GM18507 (cell line): ENCODE data around the gene SH2D7.

Experiments
- DNase-seq: peaks from one replicate; pipeline ENCODE4 v3.0.0; 2011; ENCODE audit warnings: low read depth; ENCODE audit not compliant: insufficient read length; ENCODE audit errors: extremely low spot score
- FAIRE-seq: peaks from 2 replicates; lab custom pipeline; 2011; peaks lifted over from hg19 to GRCh38; lab: Jason Lieb, UNC

The SH2D7 gene

GRCh38 chr15:78076231-78077052 is 15.9 kb upstream of the SH2D7 start:
- FAIRE-seq (no peak), DNase-seq (no peak)

DNA sequence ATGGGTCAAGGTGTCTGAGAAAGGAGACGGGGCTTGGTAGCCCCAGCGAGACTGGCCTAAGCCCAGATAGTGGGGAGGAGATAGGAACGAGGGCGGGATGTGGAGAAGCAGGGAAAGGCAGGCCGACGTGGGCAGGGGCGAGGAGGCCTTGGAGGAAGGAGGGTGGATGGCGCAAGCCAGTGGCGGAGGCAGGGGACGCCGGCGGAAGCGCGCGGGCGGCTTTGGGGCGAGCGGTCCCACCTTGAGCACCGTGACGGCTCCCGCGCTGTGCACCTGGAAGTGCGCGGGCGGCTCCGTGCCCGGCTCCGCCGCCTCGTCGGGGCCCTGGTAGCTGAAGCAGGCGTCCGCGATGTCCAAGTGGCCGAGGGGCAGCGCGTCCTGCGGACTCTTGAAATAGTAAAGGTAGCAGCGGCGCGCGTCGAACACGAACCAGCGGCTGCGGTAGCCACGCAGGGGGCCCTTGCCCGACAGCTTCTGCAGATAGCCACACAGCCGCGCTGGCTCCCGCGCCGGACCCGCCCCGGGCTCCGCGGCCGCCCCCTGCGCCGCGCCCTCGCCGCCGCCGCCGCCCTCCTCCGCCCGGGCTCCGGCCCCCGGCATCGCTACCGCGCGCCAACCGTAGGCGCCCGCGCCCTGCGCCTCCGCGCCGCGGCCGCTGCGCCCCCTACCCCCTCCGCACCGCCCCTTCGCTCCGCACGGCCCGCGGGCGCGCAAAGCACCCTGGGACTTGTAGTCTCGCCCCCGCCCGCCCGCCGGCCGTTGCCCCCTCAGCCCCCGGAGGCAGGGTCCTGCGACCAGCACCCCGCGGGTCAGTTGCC is 15.1 kb upstream of the SH2D7 start, which contains the start of gene TBC1D2B:
Gene TBC1D2B (minus strand): TSS at position 659 of the 818 bp plus-strand sequence. CDS start 59 bp downstream, at position 600.
- DNase-seq = peak; percentile 57

GRCh38 chr15:78077871-78078210 is 14.5 kb upstream of the SH2D7 start:
- DNase-seq = no peak
- FAIRE-seq = no peak

More for the DNA sequence above, 15.1 kb upstream of the SH2D7 start, which contains the start of gene TBC1D2B:
- no peak for FAIRE-seq

- DNase-seq (no peak), FAIRE-seq (no peak)
Measured at GRCh38 chr15:78079298-78080087, 12.9 kb upstream of the SH2D7 start.

DNA sequence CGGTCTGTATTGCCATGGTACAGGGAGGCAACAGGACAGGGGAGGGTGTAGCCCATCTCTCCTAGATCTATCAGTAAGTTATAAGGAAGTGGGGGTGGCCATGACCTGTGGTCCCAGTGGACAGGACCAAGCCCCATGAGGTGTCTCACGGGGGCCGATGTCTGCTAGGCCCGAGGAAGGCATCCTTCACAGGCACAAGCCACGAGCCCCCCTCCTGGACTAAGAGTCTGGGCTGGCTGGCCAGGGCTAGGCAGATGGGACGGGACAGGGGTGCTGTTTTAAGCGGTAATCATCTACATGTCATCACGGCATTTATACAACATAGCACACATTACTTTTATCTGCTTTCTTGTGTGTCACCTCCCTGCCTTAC is 12.3 kb upstream of the SH2D7 start:
- no peak for DNase-seq

DNA sequence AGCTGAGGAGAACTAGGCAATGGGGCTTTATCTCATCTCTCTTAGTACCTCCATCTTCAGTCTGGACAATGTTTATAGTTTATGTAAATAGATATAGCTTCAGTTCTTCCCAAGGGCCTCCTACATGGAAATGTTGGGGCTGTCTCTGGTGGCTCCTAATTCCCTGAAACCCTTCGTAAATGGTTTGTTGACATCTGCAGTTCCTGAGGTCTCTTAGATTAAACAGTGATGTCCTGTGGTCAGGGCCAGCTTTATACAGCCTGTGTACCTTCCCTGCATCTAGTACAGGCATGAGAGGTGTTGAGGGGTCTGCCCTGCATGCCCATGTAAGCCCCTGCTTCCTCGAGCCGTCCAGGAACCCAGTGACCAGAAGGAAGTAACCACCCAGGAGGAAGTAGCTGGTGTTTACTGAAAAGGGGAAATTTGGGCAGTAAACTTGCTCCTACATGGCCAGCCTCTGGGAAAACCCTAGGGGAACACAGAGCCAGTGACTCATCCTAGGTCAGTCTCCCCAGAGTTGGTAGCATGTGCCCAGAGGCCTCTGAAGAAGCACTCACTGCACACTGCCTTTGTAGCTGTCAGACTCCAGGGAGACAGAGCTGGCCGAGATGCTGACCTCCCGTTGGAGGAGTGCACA is 10.1 kb upstream of the SH2D7 start:
- FAIRE-seq (no peak), DNase-seq (no peak)

More for the DNA sequence above, 12.3 kb upstream of the SH2D7 start:
- no peak for FAIRE-seq

DNA sequence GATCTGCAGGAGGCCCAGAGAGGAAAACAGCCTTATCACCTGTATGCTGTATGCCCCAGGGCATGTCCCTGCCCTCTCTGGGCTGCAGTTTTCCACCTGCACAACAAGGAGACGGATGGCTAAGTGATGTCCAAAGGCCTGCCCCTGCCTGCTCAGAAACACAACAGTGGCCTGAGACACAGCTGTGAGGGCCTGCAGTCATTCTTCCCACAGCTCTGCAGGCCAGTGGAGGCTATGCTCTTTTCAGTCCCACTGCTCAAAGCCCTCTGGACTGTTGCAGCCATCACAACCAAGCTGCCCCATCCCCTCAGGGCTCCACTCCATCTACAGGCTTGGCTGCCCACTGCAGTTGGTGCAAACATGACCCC is 9.6 kb upstream of the SH2D7 start:
- FAIRE-seq (no peak), DNase-seq (no peak)

DNA sequence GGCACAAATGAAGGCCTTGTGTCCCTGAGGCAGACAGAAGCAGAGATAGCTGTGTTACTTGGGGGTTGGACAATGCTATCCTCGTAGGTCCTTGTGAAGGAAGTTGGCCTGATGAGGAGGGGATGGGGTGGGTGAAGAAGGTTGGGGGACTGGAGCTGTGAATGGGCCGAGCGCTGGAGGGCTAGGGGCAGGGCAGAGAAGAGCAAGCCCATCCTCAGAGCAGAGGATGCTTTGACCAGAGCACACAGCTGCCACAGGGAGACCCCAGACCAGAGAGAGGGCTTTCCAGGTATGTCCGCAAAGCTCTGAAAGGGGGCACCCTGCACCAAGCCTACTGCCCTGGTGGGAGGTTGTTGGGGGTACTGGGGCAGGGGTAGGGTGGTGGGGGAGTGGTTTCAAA is 9.2 kb upstream of the SH2D7 start:
- DNase-seq = no peak
- FAIRE-seq = no peak

GRCh38 chr15:78083687-78084448 is 8.5 kb upstream of the SH2D7 start:
- FAIRE-seq = no peak
- DNase-seq = no peak

DNA sequence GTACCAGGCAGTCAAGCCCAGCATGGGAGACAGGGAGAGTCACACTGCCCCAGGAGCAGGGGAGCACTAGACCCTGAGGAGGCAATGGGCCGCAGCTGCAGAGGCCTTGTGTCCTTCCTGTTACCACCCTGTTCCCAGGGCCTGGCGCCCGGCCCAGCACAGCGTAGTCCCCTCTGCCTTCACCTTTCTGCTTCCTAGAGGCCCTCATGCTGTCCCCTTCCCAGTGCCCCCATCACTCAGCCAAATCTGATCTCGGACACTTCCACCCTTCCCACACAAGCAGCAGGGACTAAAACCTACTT is 8.0 kb upstream of the SH2D7 start:
- DNase-seq = no peak
- no peak for FAIRE-seq

- FAIRE-seq = no peak
- DNase-seq = no peak
Measured at GRCh38 chr15:78085928-78086327, 6.4 kb upstream of the SH2D7 start.

DNA sequence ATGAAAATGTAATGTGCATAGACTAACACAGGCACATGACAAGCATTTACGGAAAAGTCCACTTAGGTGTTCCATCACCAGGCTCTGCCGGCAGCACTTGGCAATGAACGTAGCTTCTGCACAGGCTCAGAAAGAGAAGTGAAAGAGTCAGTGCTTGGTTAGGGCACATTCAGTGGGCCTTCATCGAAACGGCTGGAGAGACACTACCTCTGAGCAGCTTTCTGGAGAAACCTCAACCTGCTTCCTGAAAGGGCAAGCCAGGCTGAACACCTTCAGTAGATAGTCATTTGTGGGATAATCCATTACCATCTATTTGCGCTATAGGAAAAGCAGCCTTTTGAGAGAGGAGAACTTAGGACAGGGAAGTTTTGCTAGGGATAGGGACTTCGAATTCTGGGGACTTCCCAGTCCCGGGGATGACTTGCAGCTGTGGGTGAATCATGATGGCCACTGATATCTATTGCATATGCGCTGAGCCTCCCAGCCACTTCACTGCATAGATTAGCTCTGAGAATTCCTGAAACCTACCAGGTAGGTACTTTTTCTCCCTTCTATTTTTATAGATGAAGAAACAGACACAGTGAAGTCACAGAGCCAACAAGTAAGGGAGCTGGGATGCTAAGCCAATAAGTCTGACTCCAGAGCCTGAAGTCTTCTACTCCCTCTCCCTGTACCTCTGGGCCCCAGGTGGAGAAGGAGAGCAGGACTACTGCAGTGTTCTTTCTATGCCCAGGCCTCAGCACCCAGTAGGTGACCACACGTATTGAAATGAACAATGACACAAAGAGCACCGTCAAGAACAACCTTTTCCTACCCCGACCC is 4.2 kb upstream of the SH2D7 start:
- FAIRE-seq (peak; percentile 85), DNase-seq (no peak)

- no peak for FAIRE-seq
- no peak for DNase-seq
Measured at GRCh38 chr15:78088773-78089080, 3.6 kb upstream of the SH2D7 start.

- no peak for DNase-seq
- FAIRE-seq = no peak
Measured at GRCh38 chr15:78090422-78091063, 1.8 kb upstream of the SH2D7 start.

DNA sequence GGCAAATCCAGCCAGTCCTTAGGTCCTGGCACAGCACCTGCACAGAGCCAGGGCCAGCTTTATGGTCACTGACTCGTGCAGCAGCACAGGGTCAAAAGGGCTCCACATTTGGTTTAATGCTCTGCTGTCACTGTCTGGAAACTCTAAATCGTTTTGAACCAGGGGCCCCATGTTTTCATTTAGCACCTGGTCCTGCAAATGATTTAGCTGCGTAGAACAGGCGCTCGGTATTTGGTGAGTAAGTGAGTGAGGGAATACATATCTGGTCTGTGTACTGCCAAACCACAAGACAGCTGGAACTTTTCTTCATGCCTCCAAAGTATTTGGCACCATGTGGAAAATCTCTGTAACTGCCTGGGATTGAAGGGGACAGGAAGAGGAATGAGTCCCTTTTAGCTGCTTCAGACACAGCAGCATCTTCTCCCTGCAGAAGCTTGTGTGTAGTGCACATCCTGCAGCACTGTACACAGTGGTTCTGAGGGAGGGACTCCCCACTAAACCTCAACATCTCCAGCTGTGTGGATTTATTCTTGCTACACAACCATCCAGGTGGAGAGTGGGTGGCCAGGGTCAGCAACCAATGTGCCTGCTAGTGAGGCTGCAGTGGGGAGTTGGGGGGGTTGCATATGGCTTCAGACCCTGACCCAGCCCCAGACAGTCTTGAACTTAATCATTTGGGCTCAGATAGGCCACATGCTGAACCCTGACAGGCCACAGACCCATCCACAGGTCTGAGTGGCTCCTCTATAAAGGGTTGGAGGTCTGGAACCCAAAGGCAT is 1.1 kb downstream of the SH2D7 start:
- DNase-seq = no peak
- no peak for FAIRE-seq

DNA sequence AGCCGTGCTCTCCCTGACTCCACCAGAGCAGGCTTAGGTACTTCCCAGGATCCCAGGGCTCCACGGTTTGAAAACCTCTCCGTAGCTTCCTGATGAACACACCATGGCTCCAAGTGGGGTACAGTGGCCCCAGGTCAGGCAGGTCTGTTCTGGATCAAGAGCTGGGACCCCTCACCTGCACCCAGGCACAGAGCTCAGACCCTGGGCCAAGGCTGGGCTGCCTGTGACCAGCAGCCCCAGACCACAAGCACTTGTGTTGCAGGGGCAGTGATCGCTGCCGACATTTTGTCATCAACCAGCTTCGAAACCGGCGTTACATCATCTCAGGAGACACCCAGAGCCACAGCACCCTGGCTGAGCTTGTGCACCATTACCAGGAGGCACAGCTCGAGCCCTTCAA is 5.3 kb downstream of the SH2D7 start:
- FAIRE-seq (no peak), DNase-seq (no peak)

GRCh38 chr15:78098131-78098755 is 5.9 kb downstream of the SH2D7 start:
- DNase-seq (no peak), FAIRE-seq (no peak)
